ENCODE measurements around the gene KAZN.

KAZN gene

DNA sequence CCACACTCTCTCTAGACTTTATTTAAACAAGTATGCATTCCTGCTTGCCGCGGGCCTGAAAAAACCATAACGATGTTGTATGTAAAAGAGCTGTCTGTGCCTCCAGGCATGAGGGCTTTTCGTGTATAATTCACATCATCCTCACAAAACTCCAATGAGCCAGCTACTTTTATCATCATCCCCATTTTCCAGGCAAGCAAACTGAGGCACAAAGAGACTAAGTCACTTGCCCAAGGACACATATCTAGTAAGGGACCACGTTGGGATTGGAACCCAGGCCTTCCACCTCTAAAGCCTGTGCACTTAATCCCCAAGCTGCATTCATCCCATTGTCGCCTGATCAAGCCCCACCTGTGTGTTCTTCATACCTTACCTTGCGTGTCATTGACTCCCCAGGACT, 226.9 kb downstream of the KAZN start:
- no peak for DNase-seq (ENCODE audit: low read depth in 2 of 2)

DNA sequence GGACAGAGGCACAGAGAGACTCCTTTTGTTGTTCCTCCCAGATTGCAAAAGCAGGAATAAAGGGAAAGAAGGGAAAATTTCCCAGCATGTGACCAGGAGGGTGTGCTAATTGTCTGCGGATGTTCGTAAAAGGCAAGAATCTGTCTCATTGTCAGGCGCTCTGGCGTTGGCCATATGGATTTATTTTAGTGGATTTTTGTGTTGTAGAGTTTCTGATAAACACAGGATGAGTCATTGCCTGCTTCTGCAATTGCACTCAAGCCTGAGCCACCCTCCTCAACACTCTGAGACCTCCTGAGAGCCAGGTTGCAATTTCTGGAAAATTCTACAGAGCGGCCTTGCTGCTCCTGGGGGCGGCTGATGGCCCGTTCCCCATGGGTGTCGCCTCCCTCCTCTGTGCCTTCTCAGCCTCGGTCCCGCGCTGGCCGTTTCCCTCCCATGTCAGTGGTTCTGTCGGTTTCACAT, 227.7 kb downstream of the KAZN start:
- DNase-seq (ENCODE audit: low read depth in 2 of 2), result no peak

DNA sequence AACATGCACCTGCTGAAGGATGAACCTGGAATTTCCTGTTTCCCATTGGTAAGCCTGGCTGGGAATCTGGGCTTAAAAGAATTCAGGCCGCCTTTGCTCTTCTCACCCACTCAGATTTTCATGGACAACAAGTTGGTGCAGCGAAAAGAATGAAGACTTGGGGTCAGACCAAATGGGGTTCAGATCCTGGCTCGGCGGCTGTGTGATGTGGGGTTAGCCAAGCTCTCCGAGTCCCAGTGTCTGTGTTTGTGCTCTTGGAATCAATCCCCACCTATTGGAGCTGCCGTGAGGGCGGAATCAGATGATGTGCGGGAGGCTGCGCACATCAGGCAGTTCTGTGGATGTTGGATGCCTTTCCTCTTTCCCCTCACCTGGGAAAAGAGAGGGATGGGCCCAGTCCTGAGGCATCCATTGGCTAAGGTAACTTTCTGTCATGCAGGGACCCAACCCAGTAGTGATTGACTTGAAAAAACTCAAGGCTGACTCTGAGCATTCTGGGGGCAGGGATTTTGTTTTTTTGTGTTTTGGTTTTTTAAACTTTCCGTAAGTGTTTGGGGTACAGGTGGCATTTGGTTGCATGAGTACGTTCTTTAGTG, 228.3 kb downstream of the KAZN start:
- no peak for DNase-seq (ENCODE audit: low read depth in 2 of 2)

DNA sequence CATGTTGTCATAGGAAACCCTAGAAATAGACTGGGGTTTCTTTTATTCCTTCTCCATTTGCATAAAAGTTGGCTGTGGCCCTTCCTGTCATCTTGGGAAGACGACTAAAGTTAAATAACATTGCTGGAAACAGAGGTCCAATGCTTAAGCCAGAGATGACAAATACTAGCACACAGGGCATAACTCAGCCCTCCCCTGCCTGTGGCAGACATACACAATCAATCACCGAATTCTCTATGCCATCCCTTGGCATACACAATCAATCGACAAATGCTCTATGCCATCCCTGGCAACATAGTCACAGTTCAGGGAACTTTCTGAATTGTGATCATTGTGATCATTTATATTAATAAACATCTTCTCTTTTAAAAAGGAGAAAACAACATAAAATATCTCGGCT, 229.4 kb downstream of the KAZN start:
- no peak for DNase-seq (ENCODE audit: low read depth in 2 of 2)

DNA sequence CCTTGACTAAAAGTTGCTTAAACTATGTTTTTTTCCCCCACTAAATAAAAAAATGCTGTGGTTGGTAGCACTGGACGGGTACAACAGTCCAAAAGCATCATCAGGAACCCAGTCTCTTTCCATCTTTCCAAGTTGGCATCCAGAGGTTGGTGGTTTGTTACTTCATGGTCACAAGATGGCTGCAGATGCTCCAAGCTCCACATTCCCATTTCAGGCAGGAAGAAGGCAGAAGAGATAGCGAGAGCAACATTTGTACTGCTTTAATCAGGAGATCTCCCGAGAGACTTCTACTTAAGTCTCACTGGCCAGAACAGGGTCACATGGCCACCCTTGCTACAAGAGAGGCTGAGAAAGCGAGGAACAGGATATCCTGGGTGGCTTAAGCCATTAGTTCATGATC, 230.2 kb downstream of the KAZN start:
- no peak for DNase-seq (ENCODE audit: low read depth in 2 of 2)

DNA sequence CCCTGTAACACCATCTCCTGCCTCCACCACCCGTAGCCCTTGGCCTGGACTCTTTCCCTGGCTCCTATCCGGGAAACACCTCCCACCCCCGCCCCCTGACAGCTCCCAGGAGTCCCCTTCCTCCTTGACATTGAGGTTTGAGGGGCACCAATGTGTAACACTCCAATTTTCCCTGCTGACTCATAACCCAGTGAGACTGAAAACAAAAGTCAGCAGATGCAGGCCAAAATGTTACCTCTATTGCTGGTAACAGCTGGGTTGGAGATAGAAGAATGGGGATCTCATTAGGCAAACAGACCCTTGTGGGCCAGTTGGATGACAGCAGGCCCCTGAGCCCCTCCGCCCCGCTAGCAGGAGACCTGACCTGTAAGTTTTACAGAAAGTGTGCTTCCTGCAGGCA, 237.2 kb downstream of the KAZN start:
- no peak for DNase-seq (ENCODE audit: low read depth in 2 of 2)

DNA sequence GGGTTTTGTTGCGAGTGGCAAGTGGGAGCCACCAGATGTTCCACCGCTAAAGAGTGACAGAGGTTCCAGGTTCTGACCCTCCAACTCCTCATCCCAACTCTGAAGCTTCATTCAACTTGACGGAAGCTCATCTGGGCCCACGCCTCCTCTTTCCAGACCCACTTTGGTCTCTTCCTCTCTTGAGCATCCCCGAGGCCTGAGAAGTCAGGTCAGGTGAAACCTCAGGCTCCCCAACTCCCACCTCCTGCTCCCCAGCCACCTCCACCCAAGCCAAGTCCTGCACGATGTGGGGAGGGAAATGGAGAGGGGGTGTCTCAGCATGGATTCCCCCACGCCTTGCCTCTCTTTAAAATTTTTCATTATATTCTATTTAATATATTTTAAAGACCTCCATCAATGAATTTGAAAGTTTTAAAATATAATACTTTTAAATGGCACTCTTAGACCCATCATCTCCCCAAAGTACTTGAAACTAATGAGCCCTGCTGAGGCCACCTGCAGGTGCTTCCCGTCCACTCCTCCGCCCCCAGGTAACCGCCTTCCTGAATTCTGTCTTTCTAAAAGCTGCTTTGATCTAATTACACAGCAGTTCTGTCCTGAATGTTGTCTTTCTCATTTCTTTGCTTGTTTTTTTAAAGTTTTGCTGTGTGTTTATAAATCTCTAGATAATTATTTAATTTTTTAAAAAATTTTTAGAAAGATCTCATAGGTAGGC, 238.1 kb downstream of the KAZN start:
- no peak for DNase-seq (ENCODE audit: low read depth in 2 of 2)

DNA sequence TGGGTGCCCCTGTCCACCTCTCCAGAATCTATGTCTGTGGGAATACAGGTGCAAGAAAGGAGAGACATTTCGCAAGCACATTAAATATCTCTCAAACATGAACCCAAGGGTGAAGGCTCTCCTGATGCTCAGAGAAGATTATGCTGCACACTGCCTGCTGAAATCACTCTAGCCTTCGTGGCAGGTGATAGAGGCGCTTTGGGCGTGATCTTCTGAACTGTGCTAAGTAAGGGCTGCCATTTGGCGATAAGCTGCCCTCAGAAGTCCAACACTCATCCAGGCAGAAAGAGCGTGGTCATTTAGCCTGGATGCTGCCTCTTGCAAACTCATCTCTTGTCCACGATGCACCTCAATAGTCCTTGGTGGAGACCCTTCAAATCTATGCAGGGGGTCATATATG, 241.9 kb downstream of the KAZN start:
- DNase-seq (ENCODE audit: low read depth in 2 of 2), result no peak

DNA sequence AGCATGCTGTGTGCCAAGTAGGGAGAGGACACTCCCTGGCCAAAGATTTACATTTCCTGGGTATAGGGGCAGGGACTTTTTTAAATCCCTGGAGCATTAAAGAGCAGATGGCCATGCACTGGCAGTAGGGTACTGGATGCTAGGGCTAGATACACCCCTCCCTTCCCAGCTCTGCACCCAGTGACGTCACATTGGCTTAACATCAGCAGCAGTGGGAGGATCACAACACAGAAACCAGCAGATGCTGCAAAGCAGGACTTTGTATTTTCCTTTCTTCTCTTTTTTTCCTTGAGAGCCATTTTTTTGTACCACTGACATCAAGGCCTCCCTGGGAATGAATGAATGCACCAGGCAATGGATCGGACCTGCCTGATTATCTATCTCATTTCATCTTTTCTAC, 243.0 kb downstream of the KAZN start:
- no peak for DNase-seq (ENCODE audit: low read depth in 2 of 2)

DNA sequence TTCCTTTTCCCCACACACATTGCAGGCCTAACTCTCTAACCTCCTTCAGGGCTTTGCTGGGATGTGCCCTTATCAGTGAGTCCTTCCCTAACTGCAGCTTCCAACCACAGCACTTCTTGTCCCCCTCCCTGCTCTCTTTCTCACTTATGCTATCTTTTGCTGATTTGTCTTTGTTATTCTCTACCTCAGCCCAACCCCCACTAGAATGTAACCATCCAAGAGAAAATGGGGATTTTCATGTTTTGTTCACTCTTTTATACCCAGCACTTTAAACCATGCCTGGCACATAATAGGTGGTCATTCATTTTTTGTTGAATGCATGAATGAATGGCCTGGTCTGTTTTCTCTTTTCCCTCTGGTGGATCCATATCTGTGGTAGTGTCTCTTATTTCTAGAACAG, 243.5 kb downstream of the KAZN start:
- no peak for DNase-seq (ENCODE audit: low read depth in 2 of 2)

DNA sequence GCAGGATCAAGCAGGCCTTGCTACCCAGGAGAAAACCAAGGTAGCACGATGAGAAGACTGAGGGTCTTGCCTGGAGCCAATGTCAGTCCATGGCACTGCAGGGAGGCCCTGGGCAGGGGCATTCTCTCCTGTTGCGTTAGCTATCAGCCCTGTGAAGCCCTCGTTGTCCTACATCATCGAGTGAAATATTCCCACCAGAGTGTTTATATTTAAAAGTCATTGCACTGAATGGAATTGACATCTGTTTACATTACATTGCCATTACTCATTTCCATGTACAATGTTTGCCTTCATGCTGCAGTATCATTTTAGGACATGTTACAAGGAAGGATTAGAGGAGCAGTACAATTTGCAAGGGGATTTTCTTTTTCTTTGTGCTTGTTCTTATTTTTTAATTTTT, 243.9 kb downstream of the KAZN start:
- no peak for DNase-seq (ENCODE audit: low read depth in 2 of 2)

DNA sequence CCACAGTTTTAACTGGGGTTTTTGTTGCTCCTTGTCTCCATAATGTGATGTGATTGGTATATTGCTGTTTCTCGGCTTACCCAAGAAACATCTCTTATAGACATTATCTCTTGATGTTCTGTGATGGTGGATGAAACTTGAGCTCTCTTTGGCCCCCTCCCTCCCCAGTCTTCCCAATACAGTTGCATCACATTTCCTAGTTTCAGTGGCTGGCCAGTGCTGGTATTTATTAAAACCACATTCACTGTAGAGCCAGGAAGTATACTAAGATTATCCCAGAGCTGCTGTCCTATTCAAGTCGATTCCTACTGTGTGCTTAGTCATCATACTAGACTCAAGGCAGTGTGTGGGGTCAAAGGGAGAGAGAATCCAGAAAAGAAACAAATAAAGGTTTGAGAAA, 244.4 kb downstream of the KAZN start:
- DNase-seq (ENCODE audit: low read depth in 2 of 2), result no peak

DNA sequence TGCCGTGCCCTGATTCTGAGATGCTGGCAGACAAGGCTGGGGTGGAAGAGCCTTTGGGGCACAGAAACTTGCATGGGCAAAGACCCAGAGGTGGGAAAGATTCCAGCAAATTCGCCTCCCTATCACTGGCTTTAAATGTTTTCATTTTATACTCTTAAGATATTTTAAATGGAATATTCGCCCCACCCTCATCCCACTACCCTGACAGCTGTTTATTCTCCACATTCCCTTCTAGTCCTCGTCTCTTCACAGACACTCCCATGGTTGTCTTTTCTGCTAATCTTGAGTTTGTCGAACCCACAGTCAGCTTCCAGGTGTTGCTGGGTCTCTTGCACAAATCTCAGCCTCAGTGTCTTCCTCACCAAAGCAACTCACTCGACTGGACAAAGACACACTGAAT, 245.0 kb downstream of the KAZN start:
- no peak for DNase-seq (ENCODE audit: low read depth in 2 of 2)

DNA sequence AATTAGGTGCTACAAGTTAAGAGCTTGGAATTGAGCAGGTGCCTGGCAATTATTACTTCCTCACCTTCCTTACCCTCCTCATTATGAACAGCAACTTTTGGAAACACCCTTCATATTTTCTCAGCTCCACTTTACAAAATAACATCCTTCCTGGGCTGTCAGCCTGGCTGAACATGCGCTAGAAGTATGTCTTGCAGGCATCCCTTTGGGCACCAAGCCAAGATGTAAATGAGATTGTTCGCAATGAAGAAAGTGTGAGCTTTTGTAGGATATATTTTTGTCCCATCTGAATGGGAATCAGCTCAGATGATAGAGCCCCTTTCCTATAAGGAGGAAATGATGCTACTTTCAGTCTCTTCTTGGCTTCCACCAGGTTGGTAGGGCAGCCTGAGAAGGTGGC, 245.9 kb downstream of the KAZN start:
- DNase-seq (ENCODE audit: low read depth in 2 of 2), result no peak

DNA sequence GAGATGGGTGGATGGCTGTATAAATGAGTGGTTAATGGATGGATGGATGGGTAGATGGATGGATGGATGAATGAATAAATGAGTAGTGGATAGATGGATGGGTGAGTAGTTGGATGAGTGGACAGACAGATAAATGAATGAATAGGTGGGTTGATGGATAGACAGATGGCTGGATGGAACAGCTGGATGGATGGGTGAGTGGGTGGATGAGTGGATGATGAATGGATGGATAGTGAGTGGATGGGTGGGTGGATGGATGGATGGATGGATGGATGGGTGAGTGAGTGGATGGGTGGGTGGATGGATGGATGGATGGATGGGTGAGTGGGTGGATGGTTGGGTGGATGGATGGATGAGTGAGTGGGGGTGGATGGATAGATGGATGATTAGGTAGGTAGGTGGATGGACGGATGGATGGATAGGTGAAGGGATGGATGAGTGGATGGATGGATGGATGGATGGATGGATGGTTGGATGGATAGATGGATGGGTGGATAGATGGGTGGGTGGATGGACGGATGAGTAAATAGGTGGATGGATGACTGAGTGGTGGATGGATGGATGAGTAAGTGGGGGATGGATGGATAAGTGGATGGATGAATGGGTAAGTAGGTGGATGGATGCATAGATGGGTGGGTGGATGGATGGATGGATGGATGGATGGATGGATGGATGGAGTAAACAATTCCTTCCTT, 246.6 kb downstream of the KAZN start:
- no peak for DNase-seq (ENCODE audit: low read depth in 2 of 2)

DNA sequence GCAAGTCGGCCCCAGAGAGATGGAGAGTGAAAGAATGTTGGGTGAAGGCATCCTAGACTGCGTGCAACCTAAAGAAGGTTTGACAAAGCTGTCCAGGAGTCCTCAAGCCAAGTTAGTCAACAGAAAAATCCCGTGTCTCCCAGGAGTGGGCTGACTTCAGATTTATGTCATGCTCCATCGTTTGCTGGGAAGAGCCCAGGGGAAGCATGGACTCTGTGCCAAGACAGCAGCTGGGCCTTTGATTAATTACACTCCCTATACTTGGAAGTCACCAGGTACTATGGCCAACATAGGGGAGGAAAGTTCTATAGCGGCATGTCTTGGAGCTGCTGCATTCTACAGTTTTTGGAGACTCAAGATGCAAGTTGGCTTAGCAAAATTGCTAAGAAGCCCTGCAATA, 247.4 kb downstream of the KAZN start:
- no peak for DNase-seq (ENCODE audit: low read depth in 2 of 2)

DNA sequence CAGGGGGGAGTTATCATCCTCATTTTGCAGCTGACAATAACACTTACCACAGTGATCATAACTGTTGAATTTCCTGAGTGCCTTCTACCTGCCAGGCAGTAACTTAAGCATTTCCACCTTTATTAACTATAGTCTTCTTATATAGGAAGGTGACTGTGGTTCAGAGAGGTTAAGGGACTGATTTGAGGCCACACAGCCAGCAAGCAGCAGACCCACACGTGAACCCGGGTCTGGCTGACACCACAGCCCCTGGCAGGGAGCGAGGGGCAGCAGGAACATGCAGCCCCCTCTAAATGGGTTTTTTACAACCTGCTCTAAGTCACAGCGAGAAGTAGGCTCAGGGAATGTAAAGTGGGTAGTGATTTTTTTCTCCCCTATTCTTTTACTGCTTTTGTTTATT, 248.2 kb downstream of the KAZN start:
- DNase-seq (ENCODE audit: low read depth in 2 of 2), result no peak

DNA sequence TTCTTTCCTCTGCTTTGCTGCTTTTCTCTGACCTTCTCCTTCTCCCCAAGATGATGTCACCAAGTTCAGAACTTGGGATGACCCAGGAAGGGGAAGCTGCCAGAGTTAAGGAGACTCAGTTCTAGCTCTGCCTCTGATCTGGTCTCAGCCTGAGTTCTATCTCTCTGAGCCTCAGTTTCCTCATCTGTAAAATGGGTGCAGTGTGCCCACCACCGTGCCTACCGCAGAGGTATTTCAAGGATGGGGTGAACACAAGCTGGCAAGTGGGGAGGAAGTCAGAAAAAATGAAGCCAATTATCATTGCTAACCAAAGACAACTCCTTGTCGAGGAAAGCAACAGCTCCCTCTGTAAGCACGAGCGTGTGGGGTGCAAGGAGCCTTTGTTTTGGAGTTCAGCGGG, 249.7 kb downstream of the KAZN start:
- DNase-seq (ENCODE audit: low read depth in 2 of 2), result no peak

DNA sequence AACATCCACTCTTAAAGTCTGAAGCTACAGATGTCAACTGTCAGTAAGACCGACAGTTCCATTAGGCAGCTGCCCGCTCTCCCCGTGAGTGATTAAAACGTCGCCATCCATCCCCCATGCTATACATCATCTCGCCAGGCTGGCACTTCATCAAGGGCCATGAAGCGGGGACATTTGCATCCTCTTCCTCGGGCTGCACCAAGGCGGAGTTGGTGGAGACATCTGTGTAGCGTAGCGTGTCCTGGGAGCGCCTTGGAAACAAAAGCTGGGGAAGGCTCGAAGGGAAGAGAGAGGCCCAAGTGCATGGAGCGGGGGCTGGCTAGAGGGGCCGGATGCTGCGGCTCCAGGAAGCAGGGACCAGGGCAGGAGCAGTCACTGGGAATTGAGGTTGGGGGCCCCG, 250.1 kb downstream of the KAZN start:
- no peak for DNase-seq (ENCODE audit: low read depth in 2 of 2)

DNA sequence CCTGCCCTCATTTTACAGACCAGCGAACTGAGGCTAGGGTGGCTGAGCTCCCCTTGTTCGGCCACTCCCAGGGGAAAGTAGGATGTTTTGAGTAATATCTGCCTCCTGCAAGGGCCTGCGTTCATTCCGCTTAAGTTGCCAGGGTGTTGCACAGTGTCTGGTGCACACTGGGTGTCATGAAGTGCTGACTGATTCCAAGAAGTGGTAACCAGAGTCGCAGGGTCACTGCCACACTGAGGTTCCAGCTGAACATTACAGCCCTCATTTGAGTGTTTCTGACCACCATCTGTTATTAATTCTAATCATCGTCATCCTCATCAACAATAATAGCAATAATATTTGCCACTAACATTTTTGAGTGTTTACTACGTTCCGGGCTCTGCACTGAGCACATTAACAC, 250.6 kb downstream of the KAZN start:
- DNase-seq (ENCODE audit: low read depth in 2 of 2), result no peak

DNA sequence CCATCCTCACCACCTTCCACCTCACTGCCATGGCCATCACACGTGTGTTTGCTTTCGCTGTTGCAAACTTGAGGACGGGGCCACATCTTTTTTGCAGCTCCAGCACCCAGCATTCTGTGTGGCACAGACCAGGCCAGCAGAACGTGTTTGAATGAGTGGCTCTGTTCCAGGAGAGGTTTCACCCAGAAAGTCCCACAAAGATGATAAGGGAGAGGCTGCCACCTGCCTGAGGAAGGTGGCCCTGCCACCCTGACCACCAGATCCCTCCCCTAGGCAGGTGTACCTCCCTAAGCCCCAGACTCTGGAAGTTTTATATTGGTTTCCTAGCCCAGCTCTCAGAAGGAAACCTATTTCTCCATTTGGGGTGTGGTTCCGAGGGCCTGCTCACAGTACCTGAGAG, 252.1 kb downstream of the KAZN start:
- no peak for DNase-seq (ENCODE audit: low read depth in 2 of 2)

DNA sequence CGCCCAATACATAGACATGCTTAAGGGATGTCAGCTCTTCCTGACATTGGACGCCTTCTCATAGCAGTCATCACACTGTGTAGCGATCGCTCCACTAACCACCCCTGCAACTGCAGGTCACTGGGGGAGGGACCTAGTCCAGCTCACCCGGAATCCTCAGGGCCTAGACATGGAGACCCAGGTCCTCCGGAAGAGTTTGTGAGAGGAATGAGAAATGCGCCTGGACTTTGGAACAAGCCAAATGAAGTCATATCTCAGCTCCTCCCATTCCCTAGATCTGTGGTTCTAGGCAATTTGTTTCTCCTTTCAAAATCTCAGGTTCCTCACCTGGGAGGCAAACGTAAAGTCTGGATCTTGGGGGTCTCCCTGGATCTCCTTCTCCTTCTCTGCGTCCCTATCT, 253.3 kb downstream of the KAZN start:
- DNase-seq (ENCODE audit: low read depth in 2 of 2), result no peak

DNA sequence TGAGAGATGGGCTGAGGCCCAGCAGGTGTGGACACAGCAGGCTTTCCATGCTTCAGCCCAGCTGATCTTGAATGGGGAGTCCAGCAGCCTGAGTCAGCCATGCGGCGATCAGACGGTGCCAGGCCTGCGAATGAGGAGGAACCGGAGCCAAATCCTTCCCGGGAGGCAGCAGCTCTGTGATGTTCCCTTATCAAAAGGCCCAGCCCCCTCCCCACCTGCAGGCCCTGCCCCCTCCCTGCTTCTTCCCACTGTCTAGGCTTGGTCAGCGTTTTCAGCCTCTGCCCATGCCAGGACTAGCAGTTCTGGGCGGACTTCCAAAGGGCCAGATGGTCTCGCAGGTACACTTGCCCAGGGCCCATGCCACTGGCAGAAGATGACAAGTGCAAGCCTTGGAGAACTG, 253.8 kb downstream of the KAZN start:
- no peak for DNase-seq (ENCODE audit: low read depth in 2 of 2)

Measured in stimulated activated CD4-positive, alpha-beta T cell treated with anti-CD3 and anti-CD28 coated beads, Interleukin-1b, Interleukin-23, amount 100 ng/mL, for 4 hours (primary cell).